Fibroblast of lung (primary cell): ENCODE data around the gene BLZF1. TPM values are rescaled to one million over a fixed set of nuclear protein-coding genes. Genes with fewer than 3 reads are reported as not detected.
"Not testable (repeated sequence)": the region's sequence is repeated elsewhere in the genome, so short reads cannot be mapped to it uniquely, and the experiment has no call there.

Experiments
- DNase-seq, 2 donors: peaks; one replicate each; pipeline versions ENCODE4 v3.0.0 to v3.0.0-alpha.2; 2010; ENCODE audit warnings: low read depth in 2 of 2
- H2AFZ ChIP-seq: 2 replicates; pipeline ENCODE4 v1.5.1; 2012; ENCODE audit warnings: low read length, control low read depth, inconsistent platforms
- H3K27ac ChIP-seq: 2 replicates; pipeline ENCODE4 v1.5.1; 2011; ENCODE audit warnings: low read length, control low read depth; ENCODE audit not compliant: insufficient read depth
- H3K27me3 ChIP-seq: 2 replicates; pipeline ENCODE4 v1.5.1; 2011; ENCODE audit warnings: mild to moderate bottlenecking, low read length; ENCODE audit not compliant: control insufficient read depth, insufficient read depth
- H3K36me3 ChIP-seq: 2 replicates; pipeline ENCODE4 v1.5.1; 2011; ENCODE audit warnings: low read length; ENCODE audit not compliant: control insufficient read depth, insufficient read depth
- H3K4me1 ChIP-seq: 2 replicates; pipeline ENCODE4 v1.5.1; 2011; ENCODE audit warnings: low read length; ENCODE audit not compliant: control insufficient read depth, insufficient read depth; ENCODE audit errors: extremely low read depth
- H3K4me2 ChIP-seq: 2 replicates; pipeline ENCODE4 v1.5.1; 2011; ENCODE audit warnings: low read length, control low read depth; ENCODE audit not compliant: insufficient read depth; ENCODE audit errors: extremely low read depth
- H3K4me3 ChIP-seq, 4 experiments: fragments of 200-600 bp in 1 of 4; sonication (generic) in 1 of 4; replicated peaks in 1 of 4; 2 replicates each; pipeline ENCODE4 v1.5.1; 2011 to 2016; ENCODE audit warnings: low read length in 4 of 4, low read depth in 3 of 4, mild to moderate bottlenecking in 3 of 4, control low read depth in 2 of 4, inconsistent platforms in 1 of 4, mixed read lengths in 1 of 4; ENCODE audit not compliant: insufficient read depth in 1 of 4; ENCODE audit errors: control extremely low read depth in 1 of 4
- H3K79me2 ChIP-seq: 2 replicates; pipeline ENCODE4 v1.5.1; 2012; ENCODE audit warnings: mild to moderate bottlenecking, low read length, inconsistent platforms; ENCODE audit not compliant: control insufficient read depth, insufficient read depth
- H3K9ac ChIP-seq: 2 replicates; pipeline ENCODE4 v1.5.1; 2011; ENCODE audit warnings: mild to moderate bottlenecking, low read length, control low read depth; ENCODE audit not compliant: insufficient read depth
- H3K9me3 ChIP-seq: 2 replicates; pipeline ENCODE4 v1.5.1; 2012; ENCODE audit warnings: low read depth, low read length; ENCODE audit not compliant: control insufficient read depth, insufficient read depth
- H4K20me1 ChIP-seq: 2 replicates; pipeline ENCODE4 v1.5.1; 2011; ENCODE audit warnings: low read length; ENCODE audit not compliant: control insufficient read depth, insufficient read depth; ENCODE audit errors: extremely low read depth
- CTCF ChIP-seq, 2 donors: IDR thresholded peaks in 1 of 2; conservative IDR thresholded peaks in 1 of 2; 1 replicate in 1 of 2; 2 replicates in 1 of 2; pipeline ENCODE4 v1.5.1; 2011 to 2012; ENCODE audit warnings: low read length in 2 of 2, control low read depth in 1 of 2, inconsistent platforms in 1 of 2, low read depth in 1 of 2, mild to moderate bottlenecking in 1 of 2
- EZH2 ChIP-seq: IDR thresholded peaks from 2 replicates; pipeline ENCODE4 v1.5.1; 2012; ENCODE audit warnings: low read length, control low read depth, mild to moderate bottlenecking; ENCODE audit errors: missing control alignments
- polyA plus RNA-seq, 2 donors: library from polyadenylated mRNA; depleted of rRNA in 1 of 2; stranded (reverse) in 1 of 2; unstranded in 1 of 2; fragments of >200 nt; gene quantifications; 2 replicates each; pipeline ENCODE4 v1.2.1, GENCODE V29; 2011 to 2012; ENCODE audit warnings: missing spikeins in 1 of 2
- total RNA-seq: library from RNA; depleted of rRNA; stranded (reverse); fragments of >200 nt; gene quantifications from 2 replicates; pipeline ENCODE4 v1.2.1, GENCODE V29; 2014

BLZF1 gene
- total and polyA plus RNA-seq, 2 donors (not counting 1 experiment from before 2014, with no cell fraction given): 27.1 to 28.0 TPM

- Histone ChIP-seq H4K20me1 (no peaks in the 10 kb centered on the region), H3K4me2 (no peak overlapping the region), H3K4me3 (no peak overlapping the region), H3K4me1 (no peaks in the 10 kb centered on the region), H3K36me3 (no peaks in the 10 kb centered on the region), H2AFZ (no peak overlapping the region), H3K9me3 (no peaks in the 10 kb centered on the region), H3K27ac (no peak overlapping the region), H3K79me2 (no peaks in the 10 kb centered on the region), H3K9ac (no peak overlapping the region), H3K27me3 (no peaks in the 10 kb centered on the region)
- TF ChIP-seq EZH2 (no peak), CTCF (conservative IDR thresholded peaks at IDR 0.05 in 1 of 2, IDR thresholded peaks at IDR 0.05 in 1 of 2; ENCODE audit: low read depth in 1 of 2, low read length in 2 of 2) (no peak)
- no peak for DNase-seq
These were observed 38.6 kb upstream of the BLZF1 start for GRCh38 chr1:169329383-169329782.

DNA sequence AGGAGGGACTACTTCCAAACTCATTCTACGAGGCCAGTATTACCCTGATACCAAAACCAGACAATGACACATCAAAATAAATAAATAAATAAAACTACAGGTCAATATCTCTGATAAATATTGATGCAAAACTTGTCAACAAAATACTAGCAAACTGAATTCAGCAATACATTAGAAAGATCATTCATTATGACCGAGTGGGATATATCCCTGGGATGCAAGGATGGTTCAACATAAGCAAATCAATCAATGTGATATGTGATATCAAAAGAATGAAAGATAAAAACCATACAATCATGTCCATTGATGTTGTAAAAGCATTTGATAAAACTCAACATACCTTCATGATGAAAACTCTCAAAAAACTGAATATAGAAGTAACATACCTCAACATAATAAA lies 37.1 kb upstream of the BLZF1 start:
- H3K27ac ChIP-seq: no peak overlapping the region
- no peak overlapping the region for H2AFZ ChIP-seq
- H3K4me3 ChIP-seq: no peak overlapping the region
- no peak overlapping the region for H3K9ac ChIP-seq
- H4K20me1 ChIP-seq: no peaks in the 10 kb centered on the region
- no peaks in the 10 kb centered on the region for H3K36me3 ChIP-seq
- no peak for DNase-seq
- no peak overlapping the region for H3K4me2 ChIP-seq
- H3K27me3 ChIP-seq: no peaks in the 10 kb centered on the region
- no peaks in the 10 kb centered on the region for H3K9me3 ChIP-seq
- H3K79me2 ChIP-seq: no peaks in the 10 kb centered on the region
- TF ChIP-seq EZH2 (no peak), CTCF (conservative IDR thresholded peaks at IDR 0.05 in 1 of 2, IDR thresholded peaks at IDR 0.05 in 1 of 2; ENCODE audit: low read depth in 1 of 2, low read length in 2 of 2) (no peak)
- no peaks in the 10 kb centered on the region for H3K4me1 ChIP-seq

DNA sequence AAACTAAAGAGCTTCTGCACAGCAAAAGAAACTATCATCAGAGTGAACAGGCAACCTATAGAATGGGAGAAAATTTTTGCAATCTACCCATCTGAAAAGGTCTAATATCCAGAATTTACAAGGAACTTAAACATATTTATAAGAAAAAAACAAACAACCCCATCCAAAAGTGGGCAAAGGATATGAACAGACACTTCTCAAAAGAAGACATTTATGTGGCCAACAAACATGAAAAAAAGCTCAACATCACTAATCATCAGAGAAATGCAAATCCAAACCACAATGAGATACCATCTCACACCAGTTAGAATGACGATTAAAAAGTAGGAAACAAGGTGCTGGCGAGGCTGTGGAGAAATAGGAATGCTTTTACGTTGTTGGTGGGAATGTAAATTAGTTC lies 33.3 kb upstream of the BLZF1 start:
- H3K79me2 ChIP-seq, H3K4me3 ChIP-seq, H3K36me3 ChIP-seq, H2AFZ ChIP-seq, H3K4me1 ChIP-seq, H3K9me3 ChIP-seq, H3K27me3 ChIP-seq, H3K27ac ChIP-seq, H3K9ac ChIP-seq, H4K20me1 ChIP-seq, H3K4me2 ChIP-seq, DNase-seq: not testable (repeated sequence)

- H4K20me1 ChIP-seq, H3K27me3 ChIP-seq, H2AFZ ChIP-seq, H3K9me3 ChIP-seq, H3K27ac ChIP-seq, DNase-seq, H3K36me3 ChIP-seq, H3K9ac ChIP-seq, H3K4me1 ChIP-seq, H3K79me2 ChIP-seq, H3K4me2 ChIP-seq, H3K4me3 ChIP-seq: not testable (repeated sequence)
These were observed 30.9 kb upstream of the BLZF1 start for GRCh38 chr1:169336947-169337715.
